GM12874 (cell line): ENCODE data around the gene CHRNB2.

ENCODE experiments used
- TF ChIP-seq, protein P1 (sequence below): IDR thresholded peaks from 2 replicates; pipeline ENCODE4 v1.5.1; 2011; ENCODE audit warnings: low read depth, mild to moderate bottlenecking, control low read depth, low read length, moderate library complexity; ENCODE audit not compliant: insufficient read depth

CHRNB2 gene

DNA sequence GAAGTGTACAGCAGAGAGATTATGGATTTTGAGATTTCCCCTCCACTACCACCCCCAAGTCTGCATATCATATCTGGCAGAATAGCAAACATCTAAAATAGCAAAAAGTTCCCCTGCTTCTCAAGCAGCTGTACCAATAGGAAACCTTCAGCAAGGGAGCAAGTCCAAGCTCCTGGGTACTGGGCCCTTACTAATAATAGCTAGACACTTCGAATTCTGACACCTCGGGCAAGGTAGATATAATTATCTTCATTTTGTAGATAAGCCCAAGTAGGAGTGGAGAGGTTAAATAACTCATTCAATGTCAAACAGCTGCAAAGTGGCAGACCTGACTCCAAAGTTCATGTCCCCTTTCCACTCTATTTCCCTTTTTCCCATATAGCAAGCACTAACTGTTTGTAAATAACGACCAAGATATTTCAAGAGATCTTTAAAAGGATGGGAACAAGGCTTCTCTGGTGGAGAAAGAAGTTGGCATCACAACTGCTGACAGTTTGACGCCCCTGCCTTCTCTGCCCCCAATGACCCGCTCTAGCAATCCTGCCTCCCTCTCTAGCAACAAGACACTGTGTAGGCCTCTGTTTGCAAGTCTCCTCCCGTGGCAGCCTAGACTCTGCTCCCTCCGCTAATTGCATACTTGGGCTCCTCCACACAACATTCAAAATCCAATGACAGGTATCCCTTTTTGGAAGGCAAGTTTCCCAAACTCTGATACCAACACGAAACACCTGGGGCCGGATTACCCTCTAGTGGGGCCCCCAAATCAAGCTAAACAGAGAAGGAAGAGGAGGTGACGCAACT lies 59.1 kb downstream of the CHRNB2 start:
- TF ChIP-seq, protein P1, sequence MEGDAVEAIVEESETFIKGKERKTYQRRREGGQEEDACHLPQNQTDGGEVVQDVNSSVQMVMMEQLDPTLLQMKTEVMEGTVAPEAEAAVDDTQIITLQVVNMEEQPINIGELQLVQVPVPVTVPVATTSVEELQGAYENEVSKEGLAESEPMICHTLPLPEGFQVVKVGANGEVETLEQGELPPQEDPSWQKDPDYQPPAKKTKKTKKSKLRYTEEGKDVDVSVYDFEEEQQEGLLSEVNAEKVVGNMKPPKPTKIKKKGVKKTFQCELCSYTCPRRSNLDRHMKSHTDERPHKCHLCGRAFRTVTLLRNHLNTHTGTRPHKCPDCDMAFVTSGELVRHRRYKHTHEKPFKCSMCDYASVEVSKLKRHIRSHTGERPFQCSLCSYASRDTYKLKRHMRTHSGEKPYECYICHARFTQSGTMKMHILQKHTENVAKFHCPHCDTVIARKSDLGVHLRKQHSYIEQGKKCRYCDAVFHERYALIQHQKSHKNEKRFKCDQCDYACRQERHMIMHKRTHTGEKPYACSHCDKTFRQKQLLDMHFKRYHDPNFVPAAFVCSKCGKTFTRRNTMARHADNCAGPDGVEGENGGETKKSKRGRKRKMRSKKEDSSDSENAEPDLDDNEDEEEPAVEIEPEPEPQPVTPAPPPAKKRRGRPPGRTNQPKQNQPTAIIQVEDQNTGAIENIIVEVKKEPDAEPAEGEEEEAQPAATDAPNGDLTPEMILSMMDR, result no peak

DNA sequence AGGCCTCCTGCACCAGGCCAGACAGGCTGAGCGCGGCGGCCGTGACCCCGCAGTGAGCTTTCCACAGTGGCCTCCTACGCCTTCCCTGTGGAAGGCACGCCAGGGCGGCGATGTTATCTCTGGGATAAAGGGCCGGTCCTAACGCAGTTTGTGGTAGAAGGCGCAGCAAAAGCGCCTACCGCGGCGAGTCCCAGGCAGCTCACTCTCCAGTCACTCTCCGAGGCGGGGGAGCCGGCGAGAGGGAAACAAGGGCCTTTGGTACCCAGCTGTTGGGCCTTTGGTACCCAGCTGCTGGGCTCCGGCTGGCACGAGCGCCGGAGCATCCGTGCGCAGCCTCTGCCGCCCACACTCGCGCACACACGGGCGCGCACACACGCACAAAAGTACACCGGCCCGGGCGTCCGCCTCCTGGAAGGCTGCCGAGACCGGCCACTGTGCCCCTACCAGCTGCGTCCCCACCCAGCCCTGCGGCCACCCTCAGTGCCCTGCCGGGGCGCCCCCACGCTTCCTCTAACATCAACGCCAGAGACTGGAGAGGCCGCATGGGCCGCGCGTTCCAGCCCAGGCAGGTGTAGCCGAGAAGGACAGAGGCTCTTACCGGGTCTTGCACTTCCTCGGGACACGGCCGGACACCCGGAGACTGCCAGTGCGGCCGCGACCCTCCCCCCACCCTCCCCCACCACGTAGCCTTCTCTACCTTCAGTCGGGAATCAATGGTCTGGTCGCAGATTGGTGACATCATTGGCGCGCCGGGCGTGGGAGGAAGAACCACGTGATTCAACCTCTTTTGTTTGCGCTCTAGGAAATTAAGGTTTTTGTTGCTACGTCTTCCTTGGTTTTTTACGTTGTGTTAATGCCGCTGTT lies 59.9 kb downstream of the CHRNB2 start:
- TF ChIP-seq, protein P1, result no peak

DNA sequence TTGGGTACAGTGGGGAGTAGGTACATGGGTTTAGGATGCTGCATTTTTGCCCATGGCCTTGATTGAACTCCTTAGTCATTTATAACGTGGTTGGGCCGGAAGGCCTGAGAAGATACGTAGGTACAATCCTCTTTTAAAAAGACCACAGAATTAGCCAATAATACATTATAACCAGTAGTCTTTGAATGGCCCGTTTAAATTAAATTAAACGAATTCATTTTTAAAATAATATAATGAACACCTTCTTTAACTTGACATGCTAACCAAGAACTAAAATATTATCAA lies 60.5 kb downstream of the CHRNB2 start:
- TF ChIP-seq, protein P1, result no peak

DNA sequence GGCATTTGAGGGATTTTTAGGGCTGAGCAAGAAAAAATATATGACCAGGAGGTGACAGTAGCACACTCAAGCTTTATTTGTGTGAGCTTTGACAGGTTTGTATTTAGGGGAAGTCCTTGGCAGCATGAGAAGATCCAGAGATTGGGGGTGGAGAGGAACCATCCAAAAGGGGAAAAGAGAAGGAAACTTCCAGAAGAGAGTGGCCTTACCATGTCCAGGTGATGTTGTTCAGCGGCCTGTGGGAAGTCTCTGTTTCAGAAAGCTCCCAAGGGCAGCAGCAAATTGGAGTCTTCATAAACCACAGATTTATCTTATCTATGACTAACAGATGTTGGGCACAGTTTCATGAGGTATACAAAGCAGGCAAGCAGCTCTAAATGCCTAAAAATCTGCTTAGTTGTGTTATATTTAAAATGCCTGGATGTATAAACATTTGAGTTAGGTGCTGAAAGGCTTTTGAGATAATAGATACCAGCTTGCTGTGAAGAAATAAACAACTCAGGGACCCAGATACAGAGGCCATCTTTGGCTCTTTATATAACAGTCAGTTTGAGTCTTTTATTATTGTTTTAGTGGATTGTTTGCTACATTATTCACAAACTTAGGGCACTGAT lies 61.6 kb downstream of the CHRNB2 start:
- TF ChIP-seq, protein P1, result no peak
